B cell (primary cell): ENCODE measurements around the gene RAB6B. TPM values are rescaled to one million over a fixed set of nuclear protein-coding genes. Genes with fewer than 3 reads are reported as not detected.

Experiments
- ATAC-seq: fragments of 200-7000 bp; cut with Tn5 transposase; one replicate; pipeline ENCODE4 v1.10.0; 2021; ENCODE audit warnings: low read depth, mild to moderate bottlenecking, moderate number of reproducible peaks, moderate library complexity
- CTCF ChIA-PET: fragments of 350-600 bp; sonication (Branson Sonifier 250); formaldehyde crosslinking; loops from one replicate; lab custom pipeline; 2021; ENCODE audit warnings: antibody characterized with exemption, inconsistent platforms; lab: Charles Lee
- POLR2A ChIA-PET: fragments of 350-600 bp; sonication (Branson Sonifier 250); formaldehyde crosslinking; loops from one replicate; lab custom pipeline; 2021; ENCODE audit warnings: antibody characterized with exemption; lab: Charles Lee
- DNase-seq: peaks from one replicate; pipeline ENCODE4 v3.0.0; 2013
- H2AFZ ChIP-seq: 2 replicates; pipeline ENCODE4 v1.6.1; 2012; ENCODE audit warnings: mild to moderate bottlenecking, low read depth, low read length; ENCODE audit not compliant: insufficient read depth, poor library complexity, severe bottlenecking
- H3K27ac ChIP-seq, 2 donors: 1 replicate in 1 of 2; 2 replicates in 1 of 2; pipeline ENCODE4 v1.5.1; 2012 to 2013; ENCODE audit warnings: low read length in 2 of 2, mild to moderate bottlenecking in 2 of 2, moderate library complexity in 1 of 2
- H3K27me3 ChIP-seq, 4 experiments: fragments of 200-600 bp in 1 of 4; sonication (generic) in 1 of 4; replicated peaks in 1 of 4; 1 replicate in 2 of 4; 2 replicates in 2 of 4; pipeline versions ENCODE4 v1.6.1 to v1.7.0; 2013 to 2016; ENCODE audit warnings: low read length in 3 of 4, mild to moderate bottlenecking in 2 of 4, mixed read lengths in 1 of 4, moderate library complexity in 1 of 4; ENCODE audit not compliant: insufficient read depth in 4 of 4, control insufficient read depth in 3 of 4; ENCODE audit errors: control extremely low read depth in 1 of 4
- H3K36me3 ChIP-seq, 2 experiments: replicated peaks in 1 of 2; 1 replicate in 1 of 2; 2 replicates in 1 of 2; pipeline versions ENCODE4 v1.6.1 to v1.7.1; 2013; ENCODE audit warnings: low read length in 1 of 2; ENCODE audit not compliant: insufficient read depth in 2 of 2, control insufficient read depth in 1 of 2; ENCODE audit errors: control extremely low read depth in 1 of 2, extremely low read depth in 1 of 2
- H3K4me1 ChIP-seq, 2 donors: fragments of 200-600 bp in 1 of 2; sonication (generic) in 1 of 2; 1 replicate in 1 of 2; 2 replicates in 1 of 2; pipeline versions ENCODE4 v1.5.1 to v1.6.1; 2013 to 2017; ENCODE audit warnings: low read length in 2 of 2; ENCODE audit not compliant: control insufficient read depth in 2 of 2, insufficient read depth in 2 of 2
- H3K4me2 ChIP-seq: replicated peaks from 2 replicates; pipeline ENCODE3; 2012; ENCODE audit warnings: mild to moderate bottlenecking, low read depth, low read length; ENCODE audit not compliant: poor library complexity, severe bottlenecking
- H3K4me3 ChIP-seq, 5 experiments: fragments of 200-600 bp in 1 of 5; sonication (generic) in 1 of 5; 1 replicate in 3 of 5; 2 replicates in 2 of 5; pipeline versions ENCODE4 v1.5.1 to v1.7.0; 2011 to 2016; ENCODE audit warnings: low read length in 4 of 5, mild to moderate bottlenecking in 4 of 5, low read depth in 2 of 5, control low read depth in 1 of 5, moderate library complexity in 1 of 5; ENCODE audit not compliant: insufficient read depth in 1 of 5; ENCODE audit errors: control extremely low read depth in 1 of 5, extremely low read depth in 1 of 5
- H3K79me2 ChIP-seq: fragments of 200-600 bp; sonication (generic); one replicate; pipeline ENCODE4 v1.6.0; 2016; ENCODE audit warnings: low read length; ENCODE audit not compliant: control insufficient read depth, insufficient read depth
- H3K9ac ChIP-seq: fragments of 200-600 bp; sonication (generic); 2 replicates; pipeline ENCODE4 v1.6.1; 2017; ENCODE audit warnings: mild to moderate bottlenecking, low read length, moderate library complexity
- H3K9me3 ChIP-seq, 3 donors: one replicate each; pipeline versions ENCODE4 v1.6.1 to v1.7.1; 2013; ENCODE audit warnings: low read length in 2 of 3; ENCODE audit not compliant: control insufficient read depth in 2 of 3, insufficient read depth in 1 of 3; ENCODE audit errors: control extremely low read depth in 1 of 3
- H4K20me1 ChIP-seq: 2 replicates; pipeline ENCODE4 v1.6.0; 2012; ENCODE audit warnings: mild to moderate bottlenecking, low read length; ENCODE audit not compliant: insufficient read depth, control insufficient read depth, poor library complexity, severe bottlenecking
- H3K27ac Mint-ChIP-seq: one replicate; pipeline ENCODE4 v1.8.0; 2021; ENCODE audit warnings: mixed read lengths
- H3K27me3 Mint-ChIP-seq: one replicate; pipeline ENCODE4 v1.8.0; 2021; ENCODE audit warnings: mixed read lengths
- H3K4me1 Mint-ChIP-seq: one replicate; pipeline ENCODE4 v1.8.0; 2021; ENCODE audit warnings: mixed read lengths
- H3K4me3 Mint-ChIP-seq: one replicate; pipeline ENCODE4 v1.8.0; 2021; ENCODE audit warnings: mixed read lengths
- H3K9me3 Mint-ChIP-seq: one replicate; pipeline ENCODE4 v1.8.0; 2022; ENCODE audit warnings: mixed read lengths; ENCODE audit not compliant: insufficient read depth
- EZH2 ChIP-seq: IDR thresholded peaks from 2 replicates; pipeline ENCODE4 v1.6.1; 2012; ENCODE audit warnings: borderline replicate concordance, low read depth, mild to moderate bottlenecking, moderate library complexity, low read length; ENCODE audit not compliant: insufficient read depth, poor library complexity, severe bottlenecking
- WGBS: methylation state at CpG from one replicate; pipeline ENCODE4 v1.1.5; 2013; ENCODE audit warnings: missing lambda C conversion rate; ENCODE audit not compliant: insufficient coverage; 5-methylcytosine and 5-hydroxymethylcytosine counted together
- intact Hi-C: fragments of 100-400 bp; cut with micrococcal nuclease; formaldehyde crosslinking; loops from one replicate; pipeline ENCODE4 v1.10.0; 2022
- polyA plus RNA-seq: library from polyadenylated mRNA; depleted of rRNA; stranded (reverse); fragments of >200 nt; gene quantifications from 2 replicates; pipeline ENCODE4 v1.2.3, GENCODE V29; 2012
- total RNA-seq, 2 donors: library from RNA; stranded (reverse); fragments of 120-200 nt in 1 of 2; gene quantifications; 1 replicate in 1 of 2; 2 replicates in 1 of 2; pipeline versions ENCODE4 v1.2.3 to v1.2.4, GENCODE V29; 2013 to 2022
- TF ChIP-seq, protein P1 (sequence below): fragments of 200-600 bp; IDR thresholded peaks from one replicate; pipeline ENCODE4 v1.8.0; 2022; ENCODE audit warnings: antibody characterized with exemption, mild to moderate bottlenecking

Gene RAB6B
- total and polyA plus RNA-seq, 2 donors (not counting 1 experiment from before 2014, with no cell fraction given), result not detected

- Histone ChIP-seq H2AFZ (no peak overlapping the region), H4K20me1 (no peaks in the 10 kb centered on the region), H3K27me3 (no peaks in the 10 kb centered on the region), H3K27ac (no peak overlapping the region), H3K9me3 (no peaks in the 10 kb centered on the region), H3K36me3 (no peaks in the 10 kb centered on the region), H3K4me1 (no peaks in the 10 kb centered on the region), H3K9ac (no peak overlapping the region), H3K4me3 (no peak overlapping the region), H3K4me2 (no peak overlapping the region), H3K79me2 (no peaks in the 10 kb centered on the region)
- POLR2A ChIA-PET, result no interaction called here
- Mint-ChIP-seq H3K27ac (no peak overlapping the region), H3K9me3 (no peaks in the 10 kb centered on the region), H3K4me3 (no peak overlapping the region), H3K27me3 (peaks cover 5% of the 10 kb centered on the region), H3K4me1 (no peaks in the 10 kb centered on the region)
- TF ChIP-seq EZH2, result no peak
- TF ChIP-seq, protein P1, sequence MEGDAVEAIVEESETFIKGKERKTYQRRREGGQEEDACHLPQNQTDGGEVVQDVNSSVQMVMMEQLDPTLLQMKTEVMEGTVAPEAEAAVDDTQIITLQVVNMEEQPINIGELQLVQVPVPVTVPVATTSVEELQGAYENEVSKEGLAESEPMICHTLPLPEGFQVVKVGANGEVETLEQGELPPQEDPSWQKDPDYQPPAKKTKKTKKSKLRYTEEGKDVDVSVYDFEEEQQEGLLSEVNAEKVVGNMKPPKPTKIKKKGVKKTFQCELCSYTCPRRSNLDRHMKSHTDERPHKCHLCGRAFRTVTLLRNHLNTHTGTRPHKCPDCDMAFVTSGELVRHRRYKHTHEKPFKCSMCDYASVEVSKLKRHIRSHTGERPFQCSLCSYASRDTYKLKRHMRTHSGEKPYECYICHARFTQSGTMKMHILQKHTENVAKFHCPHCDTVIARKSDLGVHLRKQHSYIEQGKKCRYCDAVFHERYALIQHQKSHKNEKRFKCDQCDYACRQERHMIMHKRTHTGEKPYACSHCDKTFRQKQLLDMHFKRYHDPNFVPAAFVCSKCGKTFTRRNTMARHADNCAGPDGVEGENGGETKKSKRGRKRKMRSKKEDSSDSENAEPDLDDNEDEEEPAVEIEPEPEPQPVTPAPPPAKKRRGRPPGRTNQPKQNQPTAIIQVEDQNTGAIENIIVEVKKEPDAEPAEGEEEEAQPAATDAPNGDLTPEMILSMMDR, result no peak
- intact Hi-C loops, result no loop called here
- DNase-seq (no peak), ATAC-seq (no peak)
- CTCF ChIA-PET, result no interaction called here
- 83% methylated on average over 2 of the region's 4 CpGs for WGBS
Observed at GRCh38 chr3:133842158-133842557, 53.5 kb downstream of the RAB6B start.

DNA sequence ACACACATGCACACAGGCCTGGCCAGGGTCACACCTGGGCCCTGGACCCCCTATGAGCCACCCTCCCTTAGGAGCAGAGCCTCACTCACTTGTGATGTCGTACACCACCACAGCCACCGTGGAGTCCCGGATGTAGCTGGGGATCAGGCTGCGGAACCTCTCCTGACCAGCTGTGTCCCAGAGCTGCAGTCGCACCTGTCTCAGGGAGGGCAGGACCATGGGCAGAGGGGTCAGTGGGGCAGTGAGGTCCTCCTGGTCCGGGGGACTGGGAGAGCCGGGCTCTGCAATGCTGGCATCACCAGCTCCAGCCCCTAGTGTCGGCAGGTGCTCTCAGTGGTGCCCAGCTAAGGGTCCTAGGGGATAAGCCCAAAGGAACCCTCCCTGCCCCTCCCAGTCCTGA, 54.5 kb downstream of the RAB6B start:
- Histone ChIP-seq H3K4me2 (no peak overlapping the region), H3K27ac (no peak overlapping the region), H3K4me1 (no peaks in the 10 kb centered on the region), H3K9me3 (no peaks in the 10 kb centered on the region), H3K27me3 (no peaks in the 10 kb centered on the region), H3K4me3 (no peak overlapping the region), H3K36me3 (no peaks in the 10 kb centered on the region), H3K79me2 (no peaks in the 10 kb centered on the region), H3K9ac (no peak overlapping the region), H2AFZ (no peak overlapping the region), H4K20me1 (no peaks in the 10 kb centered on the region)
- DNase-seq (no peak), ATAC-seq (no peak)
- POLR2A ChIA-PET, result no interaction called here
- 96% methylated on average over 8 of the region's 8 CpGs for WGBS
- intact Hi-C loops, result no loop called here
- Mint-ChIP-seq H3K4me1 (no peaks in the 10 kb centered on the region), H3K27ac (no peak overlapping the region), H3K27me3 (peaks cover 5% of the 10 kb centered on the region), H3K9me3 (no peaks in the 10 kb centered on the region), H3K4me3 (no peak overlapping the region)
- TF ChIP-seq, protein P1, result no peak
- no peak for TF ChIP-seq EZH2
- CTCF ChIA-PET, result no interaction called here
